Heart left ventricle (tissue), 16 donors: ENCODE results near the gene DIDO1. TPM values are rescaled to one million over a fixed set of nuclear protein-coding genes. Genes with fewer than 3 reads are reported as not detected.
A peak's percentile ranks its signal among the peaks of the same experiment; 100 is the strongest.

Experiments used
- ATAC-seq, 4 donors: fragments of 200-7000 bp; cut with Tn5 transposase; one replicate each; pipeline ENCODE4 v1.9.1; 2020 to 2022; ENCODE audit warnings: moderate library complexity in 4 of 4, mild to moderate bottlenecking in 3 of 4, moderate number of reproducible peaks in 1 of 4
- DNase-seq, 5 donors: peaks; one replicate each; pipeline ENCODE4 v3.0.0-alpha.2; 2020
- H3K27ac ChIP-seq, 12 donors: fragments of 200-600 bp; sonication (generic) in 4 of 12; one replicate each; pipeline versions ENCODE4 v1.5.0 to v1.8.0; 2016 to 2022; ENCODE audit warnings: mild to moderate bottlenecking in 2 of 12
- H3K27me3 ChIP-seq, 9 donors: fragments of 200-600 bp; sonication (generic) in 2 of 9; one replicate each; pipeline versions ENCODE4 v1.5.1 to v1.8.0; 2016 to 2022; ENCODE audit warnings: mild to moderate bottlenecking in 3 of 9
- H3K36me3 ChIP-seq, 9 donors: fragments of 200-600 bp; sonication (generic) in 2 of 9; one replicate each; pipeline versions ENCODE4 v1.5.0 to v1.8.0; 2018 to 2022; ENCODE audit warnings: mild to moderate bottlenecking in 2 of 9
- H3K4me1 ChIP-seq, 12 donors: fragments of 200-600 bp; sonication (generic) in 4 of 12; one replicate each; pipeline versions ENCODE4 v1.5.0 to v1.8.0; 2016 to 2022; ENCODE audit warnings: mild to moderate bottlenecking in 3 of 12
- H3K4me3 ChIP-seq, 12 donors: fragments of 200-600 bp; sonication (generic) in 4 of 12; one replicate each; pipeline versions ENCODE4 v1.5.0 to v1.8.0; 2017 to 2022; ENCODE audit warnings: mild to moderate bottlenecking in 9 of 12, moderate library complexity in 4 of 12
- H3K9me3 ChIP-seq, 12 donors: fragments of 200-600 bp; sonication (generic) in 4 of 12; one replicate each; pipeline versions ENCODE4 v1.5.0 to v1.8.0; 2016 to 2022; ENCODE audit warnings: mild to moderate bottlenecking in 1 of 12
- CTCF ChIP-seq, 12 donors: fragments of 200-600 bp; sonication (generic) in 4 of 12; IDR thresholded peaks; one replicate each; pipeline versions ENCODE4 v1.5.0 to v1.8.0; 2018 to 2022; ENCODE audit warnings: antibody characterized with exemption in 12 of 12, mild to moderate bottlenecking in 5 of 12
- POLR2A ChIP-seq, 2 donors: fragments of 450-650 bp; IDR thresholded peaks; one replicate each; pipeline ENCODE4 v1.6.1; 2017; ENCODE audit warnings: antibody characterized with exemption in 2 of 2, mild to moderate bottlenecking in 2 of 2, moderate library complexity in 2 of 2
- WGBS, 4 donors: extraction: QIAGEN DNeasy Blood & Tissue Kit in 2 of 4; methylation state at CpG; one replicate each; pipeline versions ENCODE4 v1.1.5 to v1.1.7; 2013 to 2018; 5-methylcytosine and 5-hydroxymethylcytosine counted together
- intact Hi-C, 10 donors: fragments of 100-400 bp; cut with DNase I; formaldehyde crosslinking; loops; one replicate each; pipeline versions ENCODE4 v1.11.1 to v1.14.2; 2022
- polyA plus RNA-seq, 2 donors: library from polyadenylated mRNA; stranded (reverse); fragments of 200-250 nt; gene quantifications; one replicate each; pipeline ENCODE4 v1.2.3, GENCODE V29; 2013
- total RNA-seq, 9 donors: library from RNA; depleted of rRNA in 2 of 9; stranded (reverse); fragments of >200 nt in 2 of 9; fragmentation: NEBNext Ultra II Directional in 3 of 9; extraction: Animal tissue kit (Norgen Biotek cat#: 25700) in 3 of 9; gene quantifications; one replicate each; pipeline versions ENCODE4 v1.1.0 to v1.2.4, GENCODE V29; 2016 to 2023
- donor health status: ischemic (EF 13 %, LVEDD 7.1; RV severe dilation, severe dysfunction).
- donor health status: healthy with polysubstance abuse.
- donor health status: DM: no; HTN: yes; CAD: no.
- donor health status: DM: no; HTN: no; CAD: no.
- donor health status: ischemic (EF 25% LVEDD 6.9; RV normal size, moderate dysfunction).
- donor health status: ischemic (EF 25% LVEDD 5.7; RV mildly dilated, moderate dysfunction).
- donor health status: healthy.
- donor health status: DM: yes; HTN: yes; CAD: no.
- donor health status: ischemic (EF 35%, LVEDD 5.7; RV mildly dilated, moderate dysfunction).
- donor health status: nonischemic (EF 11% LVEDD 7.7; RV severe dilation, severe dysfunction).
- donor health status: DM: yes; HTN: yes; CAD: no.
- donor health status: PGD.
- donor health status: ischemic (EF 29% LVEDD 5.4; RV normal size, mild dysfunction).
- donor health status: nonischemic (EF 23%, LVEDD 6.1; RV moderate dilation, normal function).

Gene DIDO1
- total and polyA plus RNA-seq, 11 donors, result 16.5 to 46.2 (median 38.4) TPM

DNA sequence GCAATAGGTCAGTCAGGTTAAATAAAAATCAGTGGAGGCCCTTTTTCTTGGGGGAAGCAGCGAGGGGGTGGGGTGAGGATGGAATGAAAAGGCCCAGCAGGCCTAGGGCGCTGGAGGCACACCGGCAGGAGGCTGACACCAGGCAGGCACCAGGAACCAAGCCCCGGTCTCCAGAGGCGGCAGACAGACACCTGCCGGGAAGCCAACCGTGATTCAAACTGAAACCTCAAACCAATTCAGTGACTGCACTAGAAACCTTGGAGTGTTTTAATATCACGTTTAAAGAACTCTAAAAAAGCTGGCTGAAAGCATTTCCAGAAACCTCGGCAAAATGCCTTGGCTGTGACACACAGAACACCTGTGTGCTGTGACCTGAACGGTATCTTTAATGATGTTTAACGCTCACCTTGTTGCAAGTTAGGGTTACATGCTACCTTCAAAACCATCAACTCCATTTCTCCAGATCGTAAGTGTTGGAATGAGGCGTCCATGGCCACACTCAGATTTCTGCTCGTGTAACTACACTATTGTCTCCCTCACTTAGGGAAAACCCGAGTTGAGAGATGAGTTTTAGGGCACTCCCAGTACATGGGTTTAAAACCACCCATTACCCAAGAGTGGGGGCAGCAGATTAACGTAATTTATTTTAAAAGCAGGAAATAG lies 27.2 kb downstream of the DIDO1 start:
- H3K27ac ChIP-seq, result no peak overlapping the region
- no peaks in the 10 kb centered on the region for H3K9me3 ChIP-seq
- no peak for TF ChIP-seq POLR2A (IDR thresholded peaks at IDR 0.05)
- TF ChIP-seq CTCF (IDR thresholded peaks at IDR 0.05), result no peak
- H3K36me3 ChIP-seq, result peaks cover 3 to 68% (median 54%) of the 10 kb centered on the region in 9 donors
- ATAC-seq (no peak), DNase-seq (no peak)
- H3K4me3 ChIP-seq, result no peak overlapping the region
- intact Hi-C loops, result loop anchor here in 2 of 10 donors (5.0 kb wide), 2 partner anchors 108 to 113 kb away; partner anchors contain the start of gene BHLHE23 (in 1 of the 2)
- H3K4me1 ChIP-seq, result peaks cover 6 to 28% (median 16%) of the 10 kb centered on the region in 12 donors
- no peaks in the 10 kb centered on the region for H3K27me3 ChIP-seq
- 39 to 49% (median 47%) methylated on average over 16 of the region's 16 CpGs for WGBS, 4 donors

- H3K4me3 ChIP-seq, result no peak overlapping the region
- DNase-seq (no peak), ATAC-seq (no peak)
- H3K4me1 ChIP-seq, result peaks cover 6 to 28% (median 16%) of the 10 kb centered on the region in 12 donors
- H3K27ac ChIP-seq, result peak overlapping the region in 1 of 12 donors; percentile 55
- H3K27me3 ChIP-seq, result no peaks in the 10 kb centered on the region
- intact Hi-C loops, result loop anchor here in 2 of 10 donors (5.0 kb wide), 2 partner anchors 109 to 114 kb away; partner anchors contain the start of gene BHLHE23 (in 1 of the 2)
- H3K9me3 ChIP-seq, result no peaks in the 10 kb centered on the region
- peaks cover 2 to 68% (median 54%) of the 10 kb centered on the region in 9 donors for H3K36me3 ChIP-seq
- TF ChIP-seq POLR2A (IDR thresholded peaks at IDR 0.05) (no peak), CTCF (IDR thresholded peaks at IDR 0.05) (no peak)
- WGBS, 4 donors, result 80 to 87% (median 81%) methylated on average over 16 of the region's 16 CpGs
Observed at GRCh38 chr20:62898093-62898964, 28.0 kb downstream of the DIDO1 start.

DNA sequence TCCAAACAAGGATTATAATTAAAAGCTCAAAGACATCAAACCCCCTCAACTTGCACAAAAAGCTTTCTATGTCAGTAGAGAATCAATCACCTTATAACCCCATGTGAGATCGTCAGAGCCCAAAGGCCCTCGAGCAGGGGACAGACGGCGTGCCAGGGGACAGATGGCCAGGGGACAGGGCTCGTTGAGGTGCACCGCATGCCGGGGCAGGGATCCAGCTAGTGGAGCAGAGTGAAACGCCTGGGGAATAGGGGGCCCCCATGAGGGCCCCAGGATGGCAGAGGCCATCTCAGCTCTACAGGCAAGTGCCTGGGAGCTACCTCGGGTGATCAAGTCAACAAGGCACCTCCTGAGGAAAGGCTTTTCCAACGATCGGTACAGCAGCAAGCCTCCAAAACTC lies 28.6 kb downstream of the DIDO1 start:
- intact Hi-C loops, result loop anchor here in 2 of 10 donors (5.0 kb wide), 2 partner anchors 110 to 115 kb away; partner anchors contain the start of gene BHLHE23 (in 1 of the 2)
- DNase-seq (no peak), ATAC-seq (no peak)
- H3K9me3 ChIP-seq, result no peaks in the 10 kb centered on the region
- WGBS, 4 donors, result 71 to 78% (median 75%) methylated on average over 11 of the region's 11 CpGs
- H3K27me3 ChIP-seq, result no peaks in the 10 kb centered on the region
- TF ChIP-seq POLR2A (IDR thresholded peaks at IDR 0.05), result no peak
- no peak for TF ChIP-seq CTCF (IDR thresholded peaks at IDR 0.05)
- peak overlapping the region in 1 of 12 donors; percentile 55 for H3K27ac ChIP-seq
- H3K4me1 ChIP-seq, result peaks cover 6 to 28% (median 16%) of the 10 kb centered on the region in 12 donors
- no peak overlapping the region for H3K4me3 ChIP-seq
- H3K36me3 ChIP-seq, result peaks cover 0 to 68% (median 54%) of the 10 kb centered on the region in 9 donors

GRCh38 chr20:62896526-62896925 lies 29.8 kb downstream of the DIDO1 start:
- H3K9me3 ChIP-seq, result no peaks in the 10 kb centered on the region
- peaks cover 0 to 68% (median 55%) of the 10 kb centered on the region in 9 donors for H3K36me3 ChIP-seq
- H3K4me1 ChIP-seq, result peaks cover 6 to 28% (median 16%) of the 10 kb centered on the region in 12 donors
- TF ChIP-seq CTCF (IDR thresholded peaks at IDR 0.05), result no peak
- no peak for TF ChIP-seq POLR2A (IDR thresholded peaks at IDR 0.05)
- WGBS, 4 donors, result 92 to 96% (median 94%) methylated on average over 9 to 16 of the region's 16 CpGs
- ATAC-seq (no peak), DNase-seq (no peak)
- intact Hi-C loops, result loop anchor here in 2 of 10 donors (5.0 kb wide), 2 partner anchors 111 to 116 kb away; partner anchors contain the start of gene BHLHE23 (in 1 of the 2)
- no peak overlapping the region for H3K4me3 ChIP-seq
- H3K27ac ChIP-seq, result no peak overlapping the region
- H3K27me3 ChIP-seq, result no peaks in the 10 kb centered on the region
